GM19468 (cell line): ENCODE data around the gene KRTAP9-6.
"Not testable (repeated sequence)": the region's sequence is repeated elsewhere in the genome, so short reads cannot be mapped to it uniquely, and the experiment has no call there.

ENCODE experiments used
- ATAC-seq: cut with Tn5 transposase; IDR thresholded peaks from one replicate; pipeline ENCODE4 v1.9.1; 2021; ENCODE audit warnings: mild to moderate bottlenecking, moderate library complexity, moderate number of reproducible peaks; ENCODE audit not compliant: unreplicated experiment; ENCODE audit errors: extremely low read depth

KRTAP9-6 gene

GRCh38 chr17:41267711-41268110, 2.5 kb downstream of the KRTAP9-6 start:
- no peak for ATAC-seq

DNA sequence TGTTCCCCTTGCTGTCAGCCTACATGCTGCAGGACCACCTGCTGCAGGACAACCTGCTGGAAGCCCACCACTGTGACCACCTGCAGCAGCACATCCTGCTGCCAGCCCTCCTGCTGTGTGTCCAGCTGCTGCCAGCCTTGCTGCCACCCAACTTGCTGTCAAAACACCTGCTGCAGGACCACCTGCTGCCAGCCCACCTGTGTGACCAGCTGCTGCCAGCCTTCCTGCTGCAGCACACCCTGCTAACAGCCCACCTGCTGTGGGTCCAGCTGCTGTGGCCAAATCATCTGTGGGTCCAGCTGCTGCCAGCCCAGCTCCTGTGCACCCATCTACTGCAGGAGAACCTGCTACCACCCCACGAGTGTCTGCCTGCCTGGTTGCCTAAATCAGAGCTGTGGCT, 6.1 kb downstream of the KRTAP9-6 start:
- ATAC-seq = not testable (repeated sequence)

- ATAC-seq = no peak
Measured at GRCh38 chr17:41271858-41272257, 6.7 kb downstream of the KRTAP9-6 start.

- ATAC-seq = not testable (repeated sequence)
Measured at GRCh38 chr17:41275648-41276190, 10.5 kb downstream of the KRTAP9-6 start, which contains the start of gene KRTAP9-7. Gene KRTAP9-7 (plus strand): TSS chr17:41275698. CDS start chr17:41275698, 0 bp downstream.

DNA sequence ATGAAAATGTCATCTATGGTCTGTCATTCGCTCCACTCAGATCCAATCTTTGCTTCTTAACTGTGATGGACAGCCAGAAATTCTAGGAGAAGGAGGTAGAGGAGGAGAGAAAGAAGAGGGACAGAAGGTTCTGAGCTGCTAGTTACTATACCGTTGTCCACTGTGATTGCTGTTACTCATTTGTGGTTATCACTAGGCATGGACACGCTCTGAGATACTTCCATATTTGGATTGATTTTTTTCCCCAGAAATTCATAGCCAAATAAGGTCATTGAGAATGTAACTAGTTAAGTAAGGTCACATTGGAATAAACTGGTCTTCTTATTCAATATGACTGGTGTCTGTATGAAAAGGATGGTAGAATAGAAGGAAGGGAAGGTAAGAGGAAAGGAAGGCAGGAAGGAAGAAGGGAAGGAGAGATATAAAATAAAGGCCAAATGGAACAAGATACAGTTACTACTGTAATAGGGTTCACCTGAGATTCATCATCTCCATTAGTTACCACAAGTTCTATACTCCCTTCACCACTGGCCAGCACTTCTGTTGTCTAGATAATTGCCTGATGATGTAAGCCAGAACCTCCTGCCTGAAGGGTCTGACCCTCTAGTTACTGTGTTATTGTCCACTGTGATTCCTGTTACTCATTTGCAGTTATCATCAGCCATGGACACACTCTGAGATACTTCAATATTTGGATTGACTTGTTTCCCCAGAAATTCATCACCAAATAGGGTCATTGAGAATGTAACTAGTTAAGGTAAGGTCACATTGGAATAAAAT, 13.2 kb downstream of the KRTAP9-6 start:
- ATAC-seq = no peak

DNA sequence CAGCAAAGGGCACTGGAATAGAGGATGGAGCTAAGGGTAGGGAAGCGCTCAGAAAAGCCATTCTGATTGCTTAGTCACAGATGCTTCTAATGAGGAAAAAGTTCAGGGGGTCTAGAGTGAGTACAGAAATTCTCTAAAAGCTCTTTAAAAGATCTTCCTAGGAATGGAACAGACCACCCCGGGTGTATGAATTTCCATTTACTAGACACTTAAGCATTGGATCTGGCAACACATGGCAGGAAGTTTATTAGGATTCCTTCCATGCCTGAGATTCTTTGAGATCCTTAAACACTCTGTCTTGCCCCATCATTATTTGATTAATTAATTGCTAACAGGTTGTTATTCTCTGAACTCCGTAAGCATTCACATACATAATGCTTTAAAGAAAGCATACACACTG, 18.9 kb downstream of the KRTAP9-6 start:
- ATAC-seq = no peak

GRCh38 chr17:41284546-41284945, 19.4 kb downstream of the KRTAP9-6 start:
- no peak for ATAC-seq

- ATAC-seq = no peak
Measured at GRCh38 chr17:41287050-41287449, 21.9 kb downstream of the KRTAP9-6 start.

GRCh38 chr17:41294016-41294415, 28.8 kb downstream of the KRTAP9-6 start:
- no peak for ATAC-seq

DNA sequence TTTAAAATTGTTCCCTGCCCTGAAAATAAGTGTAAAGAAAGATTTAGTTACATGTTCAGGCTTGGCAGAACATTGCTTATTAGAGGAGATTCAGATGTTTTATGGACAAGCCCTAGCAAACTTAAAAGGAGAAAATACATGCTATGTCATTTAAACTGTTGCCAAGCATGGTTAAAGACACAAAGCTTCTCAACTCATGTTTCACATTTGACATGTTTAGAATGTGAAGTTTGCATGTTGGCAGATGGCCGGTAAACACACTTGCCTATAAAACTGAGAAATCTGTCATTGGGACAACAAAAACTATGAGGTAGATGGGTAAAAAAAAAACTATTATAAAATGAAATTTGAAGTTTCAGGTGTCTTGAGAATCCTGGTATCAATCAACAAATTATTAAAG, 31.7 kb downstream of the KRTAP9-6 start:
- ATAC-seq = no peak

DNA sequence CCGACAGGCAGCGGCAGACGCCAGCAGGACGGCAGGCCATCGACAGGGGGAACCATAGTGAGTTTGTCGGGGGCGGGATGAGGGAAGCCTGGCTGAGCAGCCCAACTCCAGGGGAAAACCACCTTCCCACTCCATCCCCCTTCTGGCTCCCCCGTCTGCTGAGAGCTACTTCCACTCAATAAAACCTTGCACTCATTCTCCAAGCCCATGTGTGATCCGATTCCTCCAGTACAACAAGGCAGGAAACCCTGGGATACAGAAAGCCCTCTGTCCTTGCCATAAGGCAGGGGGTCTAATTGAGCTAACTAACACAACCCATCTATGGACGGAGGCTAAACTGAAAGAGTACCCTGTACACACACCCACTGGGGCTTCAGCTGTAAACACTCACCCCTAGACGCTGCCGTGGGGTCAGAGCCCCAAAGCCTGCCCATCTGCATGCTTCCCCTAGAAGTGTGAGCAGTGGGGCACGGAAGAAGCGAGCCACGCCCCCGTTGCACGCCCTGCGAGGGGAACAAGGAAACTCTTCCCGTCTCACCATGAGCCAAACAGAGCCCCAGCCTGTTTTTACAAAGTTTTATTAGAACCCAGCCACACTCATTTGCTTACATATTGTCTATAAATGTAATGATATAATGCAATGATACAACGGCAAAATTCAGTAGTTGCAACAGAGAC, 33.4 kb downstream of the KRTAP9-6 start:
- no peak for ATAC-seq

GRCh38 chr17:41301204-41301790, 36.1 kb downstream of the KRTAP9-6 start:
- ATAC-seq = no peak

DNA sequence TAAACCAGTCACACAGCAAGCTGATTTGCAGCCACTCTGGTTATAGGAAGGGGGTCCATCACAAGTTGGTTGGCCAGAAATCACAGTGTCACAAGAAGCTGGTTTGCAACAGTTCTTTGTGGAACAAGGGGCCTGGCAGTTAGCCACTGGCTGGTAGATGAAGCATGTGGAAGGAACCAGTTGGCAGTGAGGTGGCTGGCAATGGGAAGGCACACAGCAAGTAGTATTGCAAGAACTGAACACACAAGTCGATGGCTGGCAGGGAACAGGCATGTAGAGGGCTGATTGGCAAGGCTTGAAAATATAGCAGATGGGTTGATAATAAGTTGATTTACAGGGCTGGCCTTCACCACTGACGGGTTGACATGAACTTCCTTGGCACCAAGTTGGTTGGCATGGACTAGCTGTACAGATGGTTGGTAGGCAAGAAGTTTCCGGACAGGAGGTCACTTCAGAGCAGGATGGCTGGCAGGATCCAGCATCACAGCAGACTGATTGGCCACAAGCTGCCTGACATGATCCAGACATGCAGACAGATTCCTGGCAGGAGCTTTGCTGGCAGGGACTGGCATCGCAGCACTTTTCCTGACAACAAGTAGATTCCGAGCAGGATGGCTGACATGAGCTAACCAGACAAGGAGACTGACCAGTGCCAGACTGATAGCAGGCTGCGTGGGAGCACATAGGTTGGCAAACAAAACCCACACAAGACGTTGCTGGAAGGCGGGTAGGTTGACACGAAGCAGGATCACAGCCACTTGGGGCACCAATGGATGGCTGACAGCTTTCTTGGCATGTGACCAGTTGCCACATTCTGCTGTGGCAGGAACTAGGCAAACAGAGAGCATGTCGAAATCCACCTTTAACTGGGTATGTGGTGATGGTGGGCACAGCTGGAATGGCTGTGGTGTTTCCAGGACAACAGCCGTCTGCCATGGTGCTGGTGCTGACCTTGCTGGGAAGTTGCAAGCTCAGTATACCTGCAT, 37.0 kb downstream of the KRTAP9-6 start, which contains the start of gene KRTAP29-1:
TSS of gene KRTAP29-1 (minus strand) at position 936 of the 986 bp plus-strand sequence. CDS start at position 936, 0 bp downstream.
- no peak for ATAC-seq

DNA sequence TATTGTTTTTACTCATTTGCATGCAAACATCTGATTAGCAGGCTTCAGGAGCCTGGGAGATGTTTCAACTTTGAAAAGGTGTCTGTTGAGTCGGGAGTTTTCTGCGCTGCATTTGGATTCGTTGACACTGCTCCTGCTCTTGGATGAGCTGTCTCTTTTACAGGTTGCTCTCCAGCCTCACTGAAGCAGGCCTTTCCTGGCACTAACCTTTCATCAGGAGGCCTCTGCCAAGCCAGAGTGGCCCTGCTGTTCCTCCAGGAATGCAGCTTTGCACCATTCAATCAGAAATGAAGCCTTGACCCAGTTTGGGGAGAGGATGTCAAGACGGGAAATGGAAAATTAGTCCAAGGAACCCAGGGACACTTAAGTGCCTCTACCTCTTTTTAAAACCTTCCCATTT, 37.8 kb downstream of the KRTAP9-6 start:
- ATAC-seq = no peak

DNA sequence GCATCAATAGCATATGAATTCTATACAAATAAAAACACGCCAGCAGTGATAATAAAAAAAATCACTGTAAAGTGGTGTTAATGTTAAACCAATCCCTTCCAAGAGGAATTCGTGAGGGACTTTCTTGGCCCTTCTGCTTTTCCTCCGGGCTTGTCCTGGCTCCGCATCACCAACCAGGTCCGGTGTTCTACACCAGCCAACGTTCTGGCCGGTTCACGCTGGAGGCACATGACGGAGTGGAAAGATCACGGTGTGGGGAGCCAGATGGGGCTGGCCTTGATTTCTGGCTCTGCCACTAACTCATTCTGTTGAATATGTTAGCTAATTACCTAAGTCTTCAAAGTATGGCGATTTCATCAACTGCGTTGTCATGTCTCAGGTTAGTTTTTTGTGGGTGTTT, 38.9 kb downstream of the KRTAP9-6 start:
- no peak for ATAC-seq

DNA sequence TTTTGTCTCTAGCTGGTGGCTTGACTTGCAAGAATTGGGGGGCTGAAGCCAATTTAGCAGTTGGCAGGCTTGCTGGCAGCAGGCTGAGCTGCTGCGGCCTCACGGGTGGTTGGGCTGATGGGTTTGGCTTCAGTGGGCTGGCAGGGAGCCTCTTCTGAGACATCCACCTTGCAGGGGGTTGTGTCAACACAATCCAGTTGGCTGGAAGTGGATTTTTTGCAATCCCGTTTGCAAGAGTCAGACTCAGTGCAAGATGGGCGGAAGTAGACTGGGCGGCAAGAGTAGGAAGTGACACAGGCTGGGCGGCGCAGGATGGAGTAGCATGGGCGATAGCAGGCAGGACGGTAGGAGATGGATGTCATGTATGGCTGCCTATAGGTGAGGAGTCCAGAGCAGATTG, 42.5 kb downstream of the KRTAP9-6 start:
- no peak for ATAC-seq

- peak; percentile 42 for ATAC-seq
Measured at GRCh38 chr17:41308251-41308917, 43.2 kb downstream of the KRTAP9-6 start.

GRCh38 chr17:41308918-41309359, 43.8 kb downstream of the KRTAP9-6 start, which contains the start of gene KRTAP16-1:
Gene KRTAP16-1 (minus strand): TSS chr17:41309309. CDS start chr17:41309253, 56 bp downstream.
- no peak for ATAC-seq

DNA sequence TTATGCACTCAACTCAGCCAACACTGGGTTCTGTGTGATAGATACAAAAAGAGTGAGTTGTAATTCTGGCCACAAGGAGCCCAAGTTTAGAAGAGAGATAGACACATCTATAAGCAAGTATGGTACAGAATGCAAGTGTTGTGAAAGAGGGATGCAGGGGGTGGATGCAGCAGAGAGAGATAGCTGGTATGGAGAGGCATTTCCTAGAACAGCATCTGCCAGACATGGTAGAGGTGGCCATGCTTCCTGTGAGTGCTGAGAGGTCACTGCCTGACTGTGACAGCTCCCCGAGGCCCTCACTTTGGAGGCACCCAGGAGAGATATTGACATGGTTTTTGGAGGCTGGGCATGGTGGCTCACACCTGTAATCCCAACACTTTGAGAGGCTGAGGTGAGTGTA, 45.9 kb downstream of the KRTAP9-6 start:
- no peak for ATAC-seq
